GM18868 (cell line): ENCODE results near the gene ZNF654.
"Not testable (repeated sequence)": the region's sequence is repeated elsewhere in the genome, so short reads cannot be mapped to it uniquely, and the experiment has no call there.

Source experiments
- ATAC-seq: cut with Tn5 transposase; IDR thresholded peaks from one replicate; pipeline ENCODE4 v1.9.1; 2021; ENCODE audit warnings: mild to moderate bottlenecking, moderate library complexity; ENCODE audit not compliant: unreplicated experiment

The ZNF654 gene

DNA sequence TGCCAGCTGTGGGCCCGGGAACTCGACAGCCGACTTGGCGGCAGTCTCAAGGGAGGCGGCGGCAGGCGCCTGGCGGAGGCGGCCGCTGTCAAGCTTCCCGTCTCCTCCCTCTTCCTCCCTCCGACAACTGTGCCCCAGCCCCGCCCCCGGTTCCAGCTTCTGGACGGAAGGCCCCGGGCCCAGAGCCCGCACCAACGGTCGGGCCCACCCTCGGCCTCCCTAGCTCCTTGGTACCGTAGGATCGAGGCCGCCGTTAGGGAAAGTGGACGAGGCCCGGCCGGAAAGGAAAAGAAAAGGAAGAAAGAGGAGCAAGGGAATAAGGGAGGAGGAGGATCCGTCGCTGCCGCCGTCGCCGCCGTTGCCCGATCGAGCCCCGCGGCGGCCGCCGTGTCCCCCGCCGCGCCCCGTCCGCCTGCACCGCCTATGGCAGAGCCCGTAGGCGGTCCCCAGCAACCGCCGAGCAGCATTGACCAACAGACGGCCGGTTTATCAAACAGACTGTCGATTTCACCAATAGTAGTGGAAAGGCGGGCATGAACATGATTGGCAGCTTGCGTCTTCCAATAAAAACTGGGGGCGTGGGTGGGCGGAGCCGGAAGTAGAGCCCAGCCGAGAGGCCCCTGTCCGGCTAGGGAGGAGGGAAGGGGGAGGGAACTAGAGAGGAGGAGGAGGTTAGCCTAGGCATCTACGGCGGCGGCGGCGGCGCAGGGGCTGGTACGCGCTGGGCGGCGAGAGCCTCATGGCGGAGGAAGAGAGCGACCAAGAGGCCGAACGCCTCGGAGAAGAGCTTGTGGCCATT, at the start of gene ZNF654, which contains the start of gene CGGBP1:
Gene ZNF654 (plus strand): TSS at position 675 of the 799 bp plus-strand sequence. CDS start 65 bp downstream, at position 740.
Gene CGGBP1 (minus strand): TSS at position 425 of the 799 bp plus-strand sequence. CDS start 3,029 bp downstream, outside the sequence.
- ATAC-seq, result peak; percentile 90

DNA sequence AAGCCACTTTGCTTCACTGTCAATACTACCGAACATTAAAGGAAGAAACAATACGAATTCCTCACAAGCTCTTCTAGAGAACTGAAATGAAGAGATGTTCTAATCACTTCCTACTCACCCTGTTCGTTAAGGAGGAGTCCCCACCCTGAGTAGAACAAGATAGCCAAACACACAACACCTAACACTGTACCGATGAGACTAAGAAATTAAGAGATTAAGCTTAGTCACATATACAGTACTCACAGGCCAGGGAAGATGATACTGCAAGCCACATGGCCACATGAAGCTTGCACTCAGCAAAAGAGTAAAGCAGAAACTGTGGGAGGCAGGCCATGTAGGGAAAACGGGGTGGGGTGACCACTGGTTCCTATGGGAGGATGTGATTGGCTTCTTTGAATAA, 48.2 kb upstream of the ZNF654 start:
- ATAC-seq, result no peak

DNA sequence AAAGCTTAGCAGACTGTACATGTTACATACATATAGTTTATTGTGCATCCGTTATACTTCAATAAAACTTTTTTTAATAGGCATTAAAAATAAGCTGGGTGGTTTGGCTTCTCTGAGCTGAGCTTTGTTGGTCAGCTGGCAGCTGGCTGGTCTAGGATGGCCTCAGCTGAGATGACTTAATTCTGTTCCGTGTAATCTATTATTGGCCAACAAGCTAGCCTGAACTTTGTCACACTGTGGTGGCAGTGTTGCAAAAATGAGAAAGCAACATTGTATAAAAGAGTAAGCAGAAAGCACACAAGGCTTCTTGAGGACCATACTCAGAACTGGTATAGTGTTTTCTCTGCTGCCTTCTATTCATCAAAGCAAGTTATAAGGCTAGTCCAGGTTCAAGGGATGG, 45.5 kb upstream of the ZNF654 start:
- ATAC-seq, result no peak

DNA sequence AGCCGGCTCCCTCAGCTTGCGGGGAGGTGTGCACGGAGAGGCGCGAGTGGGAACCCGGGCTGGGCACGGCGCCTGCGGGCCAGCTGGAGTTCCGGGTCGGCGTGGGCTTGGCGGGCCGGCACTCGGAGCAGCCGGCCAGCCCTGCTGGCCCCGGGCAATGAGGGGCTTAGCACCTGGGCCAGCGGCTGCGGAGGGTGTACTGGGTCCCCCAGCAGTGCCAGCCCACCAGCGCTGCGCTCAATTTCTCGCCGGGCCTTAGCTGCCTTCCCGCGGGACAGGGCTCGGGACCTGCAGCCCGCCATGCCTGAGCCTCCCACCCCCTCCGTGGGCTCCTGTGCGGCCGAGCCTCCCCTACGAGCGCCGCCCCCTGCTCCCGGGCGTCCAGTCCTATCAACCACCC, 43.4 kb upstream of the ZNF654 start:
- ATAC-seq, result not testable (repeated sequence)

DNA sequence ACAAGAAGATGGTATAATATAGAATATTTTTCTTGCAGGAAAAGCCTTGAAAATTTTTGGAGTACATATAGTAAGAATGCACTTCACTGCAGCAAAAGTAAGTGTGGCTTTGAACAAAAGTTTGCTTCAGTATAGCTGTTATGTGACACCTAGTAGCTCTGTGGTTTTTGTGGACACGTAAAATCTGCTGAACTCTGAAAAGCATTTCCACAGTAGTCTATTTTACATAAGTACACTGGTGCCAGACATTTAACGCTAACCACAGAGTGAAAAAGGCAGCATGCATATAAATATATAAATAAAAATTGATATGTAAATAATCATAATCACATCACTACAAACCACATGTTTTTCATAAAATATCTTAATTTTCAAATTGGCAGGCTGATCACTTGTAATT, 40.0 kb upstream of the ZNF654 start:
- peak; percentile 97 for ATAC-seq

DNA sequence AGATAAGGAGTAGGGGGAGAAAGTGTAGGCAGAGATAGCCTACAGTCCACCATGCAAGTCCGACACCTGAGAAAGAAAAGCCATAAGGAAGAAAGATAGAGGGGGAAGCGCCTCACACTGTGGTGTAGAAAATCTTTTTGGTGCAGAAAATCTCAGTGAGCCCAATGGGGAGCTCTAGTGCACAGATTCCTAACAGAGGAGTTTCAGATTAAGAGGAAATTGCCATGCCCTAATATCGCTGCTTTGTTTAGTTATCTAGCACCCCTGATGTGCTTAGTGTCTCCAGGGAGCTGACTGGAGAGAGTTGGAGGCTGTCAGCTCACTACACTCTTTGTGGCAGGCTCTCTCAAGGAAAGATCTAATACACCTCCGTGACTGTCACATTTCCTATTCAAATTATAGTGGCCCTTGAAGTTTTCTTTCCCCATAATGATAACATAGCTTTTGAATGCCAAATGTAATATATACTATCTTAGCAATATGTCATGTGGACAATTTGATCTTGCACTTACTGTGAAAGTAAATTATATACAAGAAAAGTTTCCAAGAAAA, 34.0 kb upstream of the ZNF654 start:
- ATAC-seq, result no peak

DNA sequence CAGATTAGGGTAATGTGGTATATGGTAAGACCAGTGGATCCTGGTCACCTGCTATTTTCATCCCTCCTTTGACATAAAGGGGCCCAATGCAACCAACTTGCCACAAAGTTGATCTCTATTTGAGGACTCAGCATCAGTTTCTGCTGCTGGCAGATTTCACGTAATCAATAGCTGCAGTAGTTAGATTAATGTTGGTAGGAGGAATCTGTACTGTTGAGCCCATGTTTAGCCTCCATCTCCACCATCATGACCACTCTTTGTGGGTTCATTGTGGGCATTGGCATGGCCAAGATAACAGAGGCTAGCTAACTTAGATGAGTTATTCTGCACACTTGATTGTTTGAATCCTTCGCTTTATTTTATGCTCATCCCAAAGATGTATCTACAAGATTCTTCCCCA, 30.2 kb upstream of the ZNF654 start:
- no peak for ATAC-seq

DNA sequence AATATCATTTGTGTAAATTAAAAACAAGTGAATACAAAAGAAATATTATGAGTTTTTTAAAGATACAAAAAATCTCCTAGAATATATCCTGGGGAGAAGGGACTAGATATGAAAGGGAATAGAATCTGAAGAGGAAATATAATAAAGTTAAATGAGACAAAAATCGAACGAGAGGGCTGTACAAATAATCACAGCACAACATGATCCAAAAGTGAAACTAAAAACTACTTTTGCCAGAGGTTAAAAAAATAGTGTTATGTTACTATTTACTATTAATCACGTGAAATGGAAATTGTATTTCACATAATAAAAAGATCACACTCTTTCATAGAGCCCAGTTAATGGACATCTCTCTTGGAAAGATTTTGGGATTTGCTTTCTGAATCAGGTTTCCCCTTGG, 28.8 kb upstream of the ZNF654 start:
- ATAC-seq, result no peak

DNA sequence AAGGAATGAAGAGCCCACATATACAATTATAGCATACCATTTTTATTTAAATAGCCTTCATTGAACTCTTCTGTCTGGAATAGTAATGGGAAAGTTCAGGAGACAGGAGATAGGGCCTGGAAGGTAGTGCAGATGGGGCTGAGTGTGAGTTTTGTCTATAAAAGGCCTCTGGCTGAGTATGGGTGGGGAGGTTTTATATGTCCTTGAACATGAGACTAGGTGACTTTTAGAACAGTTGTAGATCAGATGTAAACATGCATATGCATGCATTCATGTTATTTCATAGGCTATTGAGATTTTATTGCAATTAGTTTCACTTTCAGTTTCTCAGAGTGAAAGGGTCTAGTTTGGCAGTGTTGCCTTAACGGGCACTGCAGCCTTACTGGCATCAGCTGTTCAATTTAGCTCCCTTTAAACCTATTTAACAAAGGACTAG, 27.4 kb upstream of the ZNF654 start:
- peak; percentile 75 for ATAC-seq

DNA sequence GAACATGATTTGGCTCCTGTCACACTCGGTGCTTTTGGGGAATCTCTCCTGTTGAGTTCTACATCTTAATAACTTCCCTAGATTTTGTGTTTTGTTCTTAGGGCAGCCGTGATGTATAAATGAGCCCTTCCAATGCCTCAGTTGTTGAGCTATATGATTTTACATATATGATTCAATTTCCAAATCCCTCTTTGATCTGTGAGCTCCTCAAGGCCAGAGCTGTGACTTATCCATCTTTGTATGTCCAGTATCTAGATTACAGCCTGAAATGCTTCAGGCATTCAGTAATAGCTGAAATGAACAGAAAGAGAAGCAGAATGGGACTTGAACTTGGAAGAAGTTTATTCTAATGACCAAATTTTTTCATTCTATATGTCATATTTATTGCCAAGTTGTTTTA, 26.8 kb upstream of the ZNF654 start:
- ATAC-seq, result peak; percentile 5

DNA sequence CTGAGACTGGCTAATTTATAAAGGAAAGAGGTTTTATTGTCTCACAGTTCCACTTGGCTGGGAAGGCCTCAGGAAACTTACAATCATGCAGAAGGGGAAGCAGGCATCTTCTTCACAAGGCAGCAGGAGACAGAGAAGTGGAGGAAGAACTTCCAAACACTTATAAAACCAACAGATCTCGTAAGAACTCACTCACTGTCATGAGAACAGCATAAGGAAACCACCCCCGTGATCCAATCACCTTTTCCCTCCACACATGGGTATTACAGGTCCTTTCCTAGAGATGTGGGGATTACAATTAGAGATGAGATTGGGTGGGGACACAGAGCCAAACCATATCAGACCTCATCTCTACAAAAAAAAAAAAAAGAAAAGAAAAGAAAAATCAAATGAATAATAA, 26.0 kb upstream of the ZNF654 start:
- ATAC-seq, result no peak

DNA sequence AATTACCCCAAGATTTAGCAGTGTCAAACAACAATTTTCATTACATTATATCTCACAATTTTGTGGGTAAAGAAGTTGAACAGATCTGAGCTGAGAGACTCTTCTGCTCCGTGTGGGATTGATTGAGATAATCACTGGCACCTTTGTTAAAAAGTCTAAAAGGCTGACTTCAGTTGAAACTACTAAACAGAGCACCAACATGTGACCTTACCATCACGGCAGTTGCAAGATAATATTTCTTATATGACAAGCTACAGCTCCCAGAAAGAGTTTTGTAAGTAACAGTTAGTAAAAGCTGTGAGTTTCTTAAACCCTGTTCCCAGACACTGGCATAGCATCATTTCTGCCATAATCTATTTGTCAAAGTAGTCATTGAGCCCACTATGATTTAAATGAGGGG, 25.2 kb upstream of the ZNF654 start:
- ATAC-seq, result no peak

DNA sequence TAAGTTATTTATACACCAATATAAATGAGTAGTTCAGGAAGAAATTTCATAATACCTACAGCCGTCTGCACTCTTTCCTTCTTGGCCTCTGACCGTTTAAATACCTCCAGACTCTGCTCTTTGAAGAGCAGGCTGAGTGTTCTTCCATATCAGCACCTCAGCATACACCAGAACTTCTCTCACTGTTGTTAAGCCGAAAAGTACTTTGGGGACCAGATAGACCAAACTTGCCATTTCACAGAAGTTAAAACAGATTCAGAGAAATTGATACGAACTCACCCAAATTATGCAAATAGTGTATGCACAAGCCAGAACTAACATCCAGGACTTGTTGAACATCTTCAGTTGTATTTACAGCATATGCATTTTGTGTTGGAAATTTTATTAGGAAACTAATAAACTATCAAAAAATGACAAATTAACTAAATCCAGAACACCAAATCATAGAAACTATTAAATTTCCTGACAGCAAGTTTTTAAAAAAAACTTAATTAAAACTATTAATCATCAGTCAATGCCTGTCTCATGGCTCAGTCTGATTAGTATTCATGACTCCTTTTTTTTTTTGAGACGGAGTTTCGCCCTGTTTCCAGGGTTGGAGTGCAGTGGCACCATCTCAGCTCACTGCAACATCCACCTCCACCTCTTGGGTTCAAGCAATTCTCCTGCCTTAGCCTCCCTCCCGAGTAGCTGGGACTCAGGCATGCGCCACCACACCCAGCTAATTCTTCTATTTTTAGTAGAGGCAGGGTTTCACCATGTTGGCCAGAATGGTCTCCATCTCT, 24.4 kb upstream of the ZNF654 start:
- no peak for ATAC-seq

DNA sequence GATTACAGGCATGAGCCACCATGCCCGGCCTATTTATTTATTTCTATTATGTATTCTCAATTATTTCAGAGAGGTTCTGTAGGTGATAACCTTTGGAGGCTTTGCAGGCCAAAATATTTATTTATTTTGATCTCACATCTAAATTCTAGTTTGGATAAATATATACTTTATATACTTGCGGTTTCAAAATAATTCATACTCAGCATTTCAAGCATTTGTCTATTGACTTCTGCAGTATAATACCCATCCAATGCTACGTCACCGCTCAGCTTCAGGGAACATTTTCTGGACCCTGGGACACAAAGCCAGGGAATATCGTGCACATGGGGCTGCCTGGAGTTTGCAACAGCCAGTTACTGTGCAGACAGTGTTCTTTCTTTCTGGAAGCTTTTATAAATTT, 22.8 kb upstream of the ZNF654 start:
- ATAC-seq, result no peak

DNA sequence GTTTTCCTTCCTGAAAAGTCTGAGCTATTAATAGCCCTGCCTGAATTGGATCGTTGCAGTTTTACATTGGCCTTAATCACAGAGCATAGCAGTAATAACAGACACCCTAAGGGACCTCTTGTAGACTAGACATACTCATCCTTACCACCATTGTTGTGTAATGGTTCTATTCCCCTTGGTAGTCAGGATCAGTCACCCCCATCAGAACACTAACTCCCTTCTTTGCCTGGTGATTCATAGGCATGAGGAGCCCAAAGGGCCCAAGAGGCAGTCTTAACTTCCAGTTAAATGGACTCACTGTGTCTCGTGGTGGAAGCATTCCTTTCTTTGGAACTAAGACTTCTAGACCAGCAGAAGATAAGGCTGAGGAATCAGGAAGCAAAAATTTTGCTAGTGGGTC, 20.5 kb upstream of the ZNF654 start:
- ATAC-seq, result no peak

DNA sequence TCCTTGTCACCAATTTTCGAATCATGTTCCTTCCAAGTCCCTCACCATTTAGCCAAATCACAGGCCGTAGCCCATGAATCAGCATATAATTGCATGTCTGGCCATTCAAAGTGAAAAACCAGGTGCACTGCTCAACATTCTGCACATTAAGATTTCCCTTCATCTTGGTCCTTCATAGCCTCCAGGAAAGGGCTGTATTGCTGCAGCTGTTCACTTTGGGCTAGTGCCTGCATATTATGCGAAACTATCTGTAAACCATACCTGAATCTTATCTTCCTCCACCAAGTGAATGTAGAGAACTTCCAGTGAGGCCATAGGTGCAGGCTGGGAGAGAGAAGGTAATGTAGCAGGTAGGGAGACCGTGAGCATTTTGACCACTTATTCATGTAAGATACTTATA, 18.5 kb upstream of the ZNF654 start:
- ATAC-seq, result no peak

DNA sequence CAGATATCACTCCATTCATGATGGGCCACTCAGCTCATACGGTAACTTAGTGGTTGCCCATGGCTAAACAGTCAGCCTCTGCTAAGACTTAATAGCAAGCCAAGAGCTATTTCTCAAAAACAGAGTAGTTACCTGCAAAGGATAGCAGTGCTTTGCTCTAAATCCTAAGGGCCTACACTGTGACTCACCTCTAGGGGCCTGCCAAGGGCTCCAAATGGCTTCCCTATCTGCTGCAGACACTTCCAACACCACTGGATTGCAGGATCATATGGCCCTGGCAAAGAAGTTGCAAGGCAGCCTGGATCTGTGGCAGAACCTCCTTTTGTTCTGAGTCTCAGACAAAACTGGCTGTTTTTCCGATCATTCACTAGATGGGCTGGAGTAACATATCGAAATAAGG, 18.1 kb upstream of the ZNF654 start:
- ATAC-seq, result no peak

DNA sequence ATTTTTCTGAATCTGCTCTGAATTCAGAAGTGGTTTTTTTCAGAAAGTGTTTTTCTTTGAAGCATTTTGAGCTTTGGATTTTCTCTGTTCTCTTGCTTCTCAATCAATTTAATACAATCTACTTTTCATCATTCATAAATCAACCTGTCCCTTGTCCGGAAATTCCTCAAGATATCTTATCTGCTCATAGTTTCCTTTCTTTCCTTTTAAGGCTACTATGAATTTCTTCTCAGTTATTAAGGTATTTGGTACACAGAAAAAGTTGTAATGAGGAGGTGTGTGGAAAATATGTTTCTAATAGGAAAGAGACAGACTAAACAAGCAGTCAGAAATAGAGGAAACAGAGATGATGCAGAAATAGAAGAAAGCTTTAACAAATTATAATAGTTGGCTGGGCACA, 14.6 kb upstream of the ZNF654 start:
- no peak for ATAC-seq

DNA sequence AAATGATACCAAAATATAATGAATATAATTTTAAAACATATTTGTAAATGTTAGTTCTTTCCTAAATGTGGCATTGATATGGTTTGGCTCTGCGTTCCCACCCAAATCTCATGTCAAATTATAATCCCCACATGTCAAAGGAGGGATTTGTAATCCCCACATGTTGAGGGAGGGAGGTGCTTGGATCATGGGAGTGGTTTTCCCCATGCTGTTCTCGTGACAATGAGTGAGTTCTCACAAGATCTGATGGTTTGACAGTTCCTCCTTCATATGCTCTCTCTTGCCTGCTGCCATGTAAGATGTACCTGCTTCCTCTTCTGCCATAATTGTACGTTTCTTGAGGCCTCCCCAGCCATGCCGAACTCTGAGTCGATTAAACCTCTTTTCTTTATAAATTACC, 12.3 kb upstream of the ZNF654 start:
- ATAC-seq, result no peak

DNA sequence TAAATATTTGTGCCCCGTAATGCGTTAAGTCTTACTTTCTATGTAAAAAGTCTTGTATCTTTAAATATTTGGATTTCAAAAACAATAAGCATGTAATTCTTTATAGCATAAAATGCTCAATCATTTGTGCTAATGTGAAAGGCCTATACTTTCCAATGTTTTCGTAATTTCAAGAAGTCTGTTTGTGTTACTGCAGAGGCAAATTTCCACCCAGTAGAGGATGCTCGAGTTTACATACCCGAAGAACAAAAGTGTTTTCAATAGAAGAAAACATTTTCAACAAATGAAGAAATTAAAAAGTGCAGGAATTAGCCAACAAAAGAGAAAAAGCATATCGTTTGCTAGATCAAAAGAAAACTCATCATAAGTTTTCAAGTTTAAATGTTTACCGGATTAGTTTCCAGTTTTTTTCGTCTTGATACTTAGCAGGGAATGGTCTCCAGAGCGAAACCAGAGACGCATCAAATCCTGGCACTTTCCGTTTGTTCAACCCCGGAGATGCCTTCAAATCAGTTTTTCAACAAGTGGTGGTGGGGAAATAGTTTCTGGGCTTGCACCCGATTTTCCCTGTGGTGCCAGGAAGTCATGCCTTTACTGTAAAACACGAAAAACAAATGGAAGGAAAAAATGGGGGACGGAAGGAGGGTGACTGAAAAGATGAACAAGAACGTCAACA, 1.3 kb upstream of the ZNF654 start:
- ATAC-seq, result no peak

DNA sequence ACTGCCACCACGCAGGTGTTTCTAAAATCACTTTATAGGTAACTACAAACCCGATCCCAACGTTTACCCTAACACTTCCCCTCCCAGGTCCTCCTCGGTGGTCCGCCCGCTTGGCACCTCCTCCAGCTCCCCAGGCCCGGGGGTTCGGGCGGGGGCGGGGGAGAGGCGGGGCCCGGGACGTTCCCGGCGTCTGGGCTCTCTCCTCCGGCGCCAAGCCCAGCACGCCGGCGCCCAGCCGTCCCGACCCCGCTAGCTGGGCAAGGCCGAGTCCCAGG, 812 bp upstream of the ZNF654 start:
- peak; percentile 18 for ATAC-seq
